T-helper 1 cell treated with Interleukin-12 subunit alpha and Interleukin-12 subunit beta and Interleukin-4 antibody, amounts not matched to agents 30 μg/mL and 1 μg/mL, for 36 hours (primary cell): ENCODE results near the gene D2HGDH.
"Not testable (repeated sequence)": the region's sequence is repeated elsewhere in the genome, so short reads cannot be mapped to it uniquely, and the experiment has no call there.

Experiments
- H3K27ac Mint-ChIP-seq: one replicate; pipeline ENCODE4 v1.8.0; 2021; ENCODE audit warnings: mild to moderate bottlenecking, mixed read lengths
- H3K27me3 Mint-ChIP-seq: one replicate; pipeline ENCODE4 v1.8.0; 2021; ENCODE audit warnings: low read depth, mixed read lengths
- H3K36me3 Mint-ChIP-seq: one replicate; pipeline ENCODE4 v1.8.0; 2021; ENCODE audit warnings: low read depth, mixed read lengths
- H3K4me1 Mint-ChIP-seq: one replicate; pipeline ENCODE4 v1.8.0; 2021; ENCODE audit warnings: low read depth, mixed read lengths
- H3K4me3 Mint-ChIP-seq: one replicate; pipeline ENCODE4 v1.8.0; 2021; ENCODE audit warnings: mild to moderate bottlenecking, moderate library complexity, mixed read lengths
- H3K9me3 Mint-ChIP-seq: one replicate; pipeline ENCODE4 v1.8.0; 2021; ENCODE audit warnings: mixed read lengths

The D2HGDH gene

DNA sequence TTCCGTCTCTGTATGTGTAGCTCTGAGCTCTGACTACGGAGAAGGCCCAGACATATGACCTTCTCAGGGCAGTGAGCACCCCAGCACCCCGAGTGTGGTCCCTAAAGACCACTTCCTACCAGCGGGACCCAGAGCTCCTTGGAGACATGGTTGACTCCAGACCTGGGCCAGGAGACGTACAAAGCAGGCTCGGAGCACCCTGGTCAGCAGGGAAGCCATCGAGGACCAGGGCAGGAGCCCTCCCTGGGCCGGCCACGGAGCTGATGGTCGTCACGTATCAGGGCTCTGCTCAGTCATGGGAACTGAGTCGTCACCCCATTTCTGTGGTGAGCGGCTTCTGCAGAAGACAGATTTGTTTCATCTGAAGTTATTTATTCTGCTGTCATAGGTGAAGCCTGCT, 61.8 kb downstream of the D2HGDH start:
- Mint-ChIP-seq H3K27me3 (no peaks in the 10 kb centered on the region), H3K36me3 (no peaks in the 10 kb centered on the region), H3K27ac (no peak overlapping the region), H3K4me1 (no peaks in the 10 kb centered on the region), H3K4me3 (no peak overlapping the region), H3K9me3 (peaks cover 3% of the 10 kb centered on the region)

DNA sequence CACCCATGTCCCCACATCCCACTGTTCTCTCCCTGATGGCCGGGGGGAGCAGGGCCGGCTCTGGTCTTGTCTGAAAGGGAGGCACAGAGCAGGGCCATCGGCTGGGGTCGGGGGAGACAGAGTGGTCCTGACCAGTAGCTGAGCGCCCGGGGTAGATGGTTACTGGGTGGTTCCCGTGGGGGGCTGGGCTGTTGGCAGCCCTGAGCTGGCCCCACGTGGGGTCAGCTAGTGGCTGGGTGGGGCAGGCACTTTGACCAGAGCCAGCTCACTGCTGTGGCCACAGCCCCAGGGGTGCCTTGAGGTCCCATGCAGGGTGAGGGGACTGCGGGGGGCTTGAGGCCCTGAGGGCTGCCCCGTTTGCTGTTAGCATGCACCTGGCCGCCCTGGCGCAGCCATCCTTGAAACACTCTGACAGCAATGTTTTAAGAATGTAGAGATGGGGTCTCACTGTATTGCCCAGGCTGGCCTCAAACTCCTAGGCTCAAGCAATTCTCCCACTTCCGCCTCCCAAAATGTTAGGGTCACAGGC, 62.2 kb downstream of the D2HGDH start:
- Mint-ChIP-seq H3K27me3 (no peaks in the 10 kb centered on the region), H3K4me3 (no peak overlapping the region), H3K27ac (no peak overlapping the region), H3K36me3 (no peaks in the 10 kb centered on the region), H3K4me1 (no peaks in the 10 kb centered on the region), H3K9me3 (peaks cover 3% of the 10 kb centered on the region)

DNA sequence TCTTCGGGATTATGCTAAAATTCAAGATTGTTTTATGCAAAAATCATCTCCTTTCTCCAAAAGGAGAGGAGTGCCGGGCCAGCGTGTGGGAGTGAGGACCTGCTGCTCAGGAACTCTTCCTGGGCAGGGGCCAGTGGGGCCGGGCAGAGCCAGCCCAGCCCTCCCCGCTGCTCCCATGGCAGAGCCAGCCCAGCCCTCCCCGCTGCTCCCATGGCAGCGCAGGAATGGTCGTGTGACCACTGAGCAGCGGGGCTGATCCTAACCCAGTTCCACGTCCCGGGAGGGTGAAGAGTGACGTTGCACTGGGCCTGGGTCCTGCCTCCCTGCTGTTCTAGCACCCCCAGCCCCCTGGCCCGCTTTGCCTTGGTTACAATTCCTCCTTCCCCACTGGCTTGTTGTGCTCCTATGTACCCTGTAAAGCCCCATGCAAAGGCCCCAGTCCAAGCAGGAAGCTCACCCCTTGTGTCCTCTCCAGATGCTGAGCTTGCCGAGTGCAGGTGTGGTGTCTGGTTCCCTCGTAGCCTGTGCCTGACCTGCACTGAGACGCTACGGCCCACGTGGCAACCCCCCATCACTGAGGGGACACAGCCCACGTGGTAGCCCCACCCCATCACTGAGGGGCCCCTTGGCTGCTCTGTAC, 63.1 kb downstream of the D2HGDH start:
- peaks cover 3% of the 10 kb centered on the region for H3K9me3 Mint-ChIP-seq

DNA sequence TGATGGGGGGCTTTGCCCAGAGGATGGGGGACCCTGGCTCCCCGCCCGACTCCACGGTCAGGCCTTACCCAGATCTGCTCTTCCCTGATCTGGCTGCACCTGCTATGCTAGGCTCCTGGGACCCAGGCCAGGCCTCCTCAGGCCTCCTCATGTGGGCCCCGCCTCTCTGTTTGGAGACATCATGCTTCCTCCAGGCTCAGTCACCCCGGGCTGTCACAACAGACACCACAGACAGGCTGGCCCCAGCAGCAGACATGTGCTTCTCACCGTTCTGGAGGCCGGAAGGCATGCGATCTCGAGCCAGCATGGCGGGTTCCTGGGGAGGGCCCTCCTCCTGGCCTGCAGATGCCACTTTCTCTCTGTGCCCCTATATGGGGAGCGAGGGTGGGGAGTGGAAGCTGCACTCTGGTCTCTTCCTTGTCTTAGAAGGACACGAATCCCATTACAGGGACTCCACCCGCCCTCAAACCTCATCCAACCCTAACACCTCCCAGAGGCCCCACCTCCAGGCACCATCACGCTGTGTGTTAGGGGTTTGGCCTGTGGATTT, 63.7 kb downstream of the D2HGDH start:
- H3K27ac Mint-ChIP-seq, result no peak overlapping the region
- H3K36me3 Mint-ChIP-seq, result no peaks in the 10 kb centered on the region
- H3K4me3 Mint-ChIP-seq, result no peak overlapping the region
- H3K9me3 Mint-ChIP-seq, result peaks cover 3% of the 10 kb centered on the region
- H3K4me1 Mint-ChIP-seq, result no peaks in the 10 kb centered on the region
- no peaks in the 10 kb centered on the region for H3K27me3 Mint-ChIP-seq

More for the DNA sequence above, 63.1 kb downstream of the D2HGDH start:
- H3K4me3 Mint-ChIP-seq, result no peak overlapping the region
- H3K4me1 Mint-ChIP-seq, result no peaks in the 10 kb centered on the region
- no peak overlapping the region for H3K27ac Mint-ChIP-seq
- no peaks in the 10 kb centered on the region for H3K27me3 Mint-ChIP-seq
- H3K36me3 Mint-ChIP-seq, result no peaks in the 10 kb centered on the region

DNA sequence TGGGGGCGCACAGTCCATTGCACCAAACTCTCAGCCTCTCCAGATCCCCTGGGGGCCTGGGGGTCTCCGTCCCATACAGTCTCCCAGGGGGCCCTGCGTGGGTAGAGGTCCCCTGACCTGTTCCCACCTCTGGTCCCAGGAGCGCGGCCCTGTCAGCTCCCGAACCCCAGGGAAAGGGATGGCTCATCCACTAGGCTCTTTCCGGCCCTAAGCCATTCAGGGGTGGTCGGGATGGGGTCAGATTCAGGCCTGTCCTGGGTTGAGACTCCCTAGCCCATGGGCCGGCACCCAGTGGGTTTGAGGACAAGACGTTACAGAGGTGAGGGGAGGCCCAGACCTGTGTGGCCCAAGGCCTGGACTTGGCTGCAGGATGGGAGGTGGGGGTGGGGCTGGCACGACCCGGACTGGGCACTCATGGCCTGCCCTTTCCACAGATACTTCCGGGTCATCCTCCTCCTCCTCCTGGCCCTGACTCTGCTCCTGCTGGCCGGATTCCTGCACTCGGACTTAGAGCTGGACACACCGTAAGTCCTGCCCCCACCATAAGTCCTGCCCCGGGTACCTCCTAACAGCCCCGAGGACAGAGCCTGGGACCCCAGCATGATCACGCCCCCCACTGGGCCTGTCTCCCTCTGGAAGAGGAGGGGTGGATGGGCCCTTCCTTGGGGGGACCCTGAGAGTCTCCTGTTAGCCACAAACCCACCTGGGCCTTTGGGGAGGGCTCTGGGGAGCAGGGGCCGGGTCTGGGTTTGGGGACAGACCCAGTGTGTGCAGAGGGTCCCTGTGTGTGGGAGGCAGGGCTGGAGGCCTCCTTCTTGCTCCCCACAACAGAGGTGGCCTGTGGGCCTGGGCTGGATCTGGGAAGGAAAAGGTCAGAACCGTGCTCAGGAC, 64.4 kb downstream of the D2HGDH start:
- Mint-ChIP-seq H3K9me3 (no peaks in the 10 kb centered on the region), H3K27me3 (no peaks in the 10 kb centered on the region), H3K36me3 (no peaks in the 10 kb centered on the region), H3K4me1 (peaks cover 3% of the 10 kb centered on the region), H3K4me3 (no peak overlapping the region), H3K27ac (no peak overlapping the region)

DNA sequence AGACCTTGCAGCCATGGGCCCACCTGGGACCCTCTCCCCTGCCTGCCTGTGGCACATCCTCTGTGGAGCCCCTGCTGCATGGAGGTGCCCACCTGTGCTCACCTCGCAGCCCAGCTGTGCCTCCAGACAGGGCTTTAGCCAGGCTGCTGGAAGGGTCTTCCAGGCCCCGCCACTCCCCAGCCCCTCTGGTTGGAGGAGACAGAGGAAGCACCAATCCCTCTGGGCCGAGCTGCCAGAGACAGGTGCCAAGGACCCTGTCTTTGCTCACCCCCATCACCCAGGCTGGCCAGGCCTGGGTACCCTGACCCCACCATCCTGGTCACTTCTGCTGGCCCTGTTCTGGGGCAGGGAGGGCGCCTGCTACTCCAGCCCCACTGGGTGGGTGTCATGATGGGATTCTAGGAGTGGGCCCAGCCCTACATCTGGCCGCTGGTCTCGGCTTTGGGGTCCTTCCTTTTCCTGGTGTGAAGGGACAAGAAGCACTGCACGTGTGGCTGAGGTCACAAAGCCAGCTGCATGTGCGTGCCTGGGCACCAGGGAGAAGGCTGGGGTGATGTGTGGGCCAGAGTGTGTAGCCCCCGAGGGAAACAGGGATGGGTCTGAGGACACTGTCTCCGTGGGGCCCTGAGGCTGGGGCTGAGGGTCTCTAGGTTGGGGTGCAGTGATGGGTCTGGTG, 65.2 kb downstream of the D2HGDH start:
- Mint-ChIP-seq H3K27me3 (no peaks in the 10 kb centered on the region), H3K4me3 (no peak overlapping the region), H3K9me3 (no peaks in the 10 kb centered on the region), H3K4me1 (peaks cover 4% of the 10 kb centered on the region), H3K36me3 (no peaks in the 10 kb centered on the region), H3K27ac (no peak overlapping the region)

DNA sequence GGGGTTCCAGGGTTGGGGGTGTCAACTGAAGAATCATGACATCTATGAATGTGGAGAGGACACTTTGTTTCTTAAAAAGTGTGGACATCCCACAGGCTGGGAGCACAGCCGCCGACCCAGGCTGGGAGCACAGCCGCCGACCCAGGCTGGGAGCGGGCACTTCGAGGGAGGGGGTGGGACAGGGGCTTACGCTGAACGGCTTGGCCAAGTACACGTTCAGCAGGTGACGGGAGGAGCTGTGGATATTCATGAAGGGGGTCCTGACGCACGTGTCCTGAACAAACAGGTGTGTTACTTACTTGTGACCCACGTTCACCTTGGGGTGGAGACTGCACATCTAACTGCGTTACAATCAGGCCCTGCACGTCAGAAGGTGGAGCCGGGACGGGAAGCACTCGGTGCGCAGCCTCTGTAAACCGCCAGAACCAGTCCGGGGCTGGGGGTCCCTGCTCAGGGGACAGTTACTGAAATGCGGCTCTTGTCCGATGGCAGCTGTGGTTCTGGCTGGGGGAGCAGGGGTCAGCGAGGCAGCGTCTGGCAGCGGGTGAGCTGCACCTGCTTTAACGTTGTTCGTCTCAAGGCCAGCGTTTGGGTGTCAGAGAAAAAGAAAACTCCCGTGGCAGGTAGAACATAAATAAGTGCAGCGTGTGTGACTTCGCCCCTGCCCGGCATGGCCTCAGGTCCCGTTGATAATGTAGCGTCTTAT, 65.9 kb downstream of the D2HGDH start:
- H3K36me3 Mint-ChIP-seq, H3K9me3 Mint-ChIP-seq, H3K4me3 Mint-ChIP-seq, H3K4me1 Mint-ChIP-seq, H3K27ac Mint-ChIP-seq, H3K27me3 Mint-ChIP-seq: not testable (repeated sequence)

DNA sequence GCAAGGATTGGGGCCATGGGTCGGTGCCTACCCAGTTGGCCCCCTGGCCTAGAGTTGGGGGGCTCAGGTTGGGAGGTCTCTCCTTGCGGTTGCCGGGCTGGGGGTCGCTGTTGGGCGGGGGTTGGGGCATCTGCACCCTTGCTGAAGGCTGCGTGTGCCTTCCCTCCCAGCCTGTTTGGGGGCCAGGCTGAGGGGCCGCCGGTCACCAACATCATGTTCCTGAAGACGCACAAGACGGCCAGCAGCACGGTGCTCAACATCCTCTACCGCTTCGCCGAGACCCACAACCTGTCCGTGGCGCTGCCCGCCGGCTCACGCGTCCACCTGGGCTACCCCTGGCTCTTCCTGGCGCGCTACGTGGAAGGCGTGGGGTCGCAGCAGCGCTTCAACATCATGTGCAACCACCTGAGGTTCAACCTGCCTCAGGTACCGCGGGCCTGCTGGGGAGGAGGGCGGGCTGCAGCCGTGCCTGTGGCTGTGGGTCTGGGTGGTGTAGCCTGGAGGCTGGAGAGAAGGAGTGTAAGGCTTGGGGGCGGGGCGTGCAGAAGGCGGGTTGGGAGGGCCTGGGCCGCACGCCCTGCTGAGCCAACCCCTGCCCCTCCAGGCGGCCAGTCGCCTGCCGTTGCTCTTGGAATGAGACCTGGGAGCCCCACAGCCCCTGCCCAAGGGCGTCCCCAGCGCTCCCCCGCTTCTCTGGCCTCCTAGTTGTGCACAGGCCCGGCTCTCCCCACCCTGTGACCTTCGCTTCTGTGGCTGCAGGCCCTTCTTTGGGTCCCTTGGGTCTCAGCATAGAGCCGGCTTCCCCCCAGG, 67.4 kb downstream of the D2HGDH start:
- no peaks in the 10 kb centered on the region for H3K36me3 Mint-ChIP-seq
- H3K27me3 Mint-ChIP-seq, result no peaks in the 10 kb centered on the region
- H3K4me3 Mint-ChIP-seq, result no peak overlapping the region
- H3K4me1 Mint-ChIP-seq, result peaks cover 7% of the 10 kb centered on the region
- H3K27ac Mint-ChIP-seq, result no peak overlapping the region
- H3K9me3 Mint-ChIP-seq, result no peaks in the 10 kb centered on the region

DNA sequence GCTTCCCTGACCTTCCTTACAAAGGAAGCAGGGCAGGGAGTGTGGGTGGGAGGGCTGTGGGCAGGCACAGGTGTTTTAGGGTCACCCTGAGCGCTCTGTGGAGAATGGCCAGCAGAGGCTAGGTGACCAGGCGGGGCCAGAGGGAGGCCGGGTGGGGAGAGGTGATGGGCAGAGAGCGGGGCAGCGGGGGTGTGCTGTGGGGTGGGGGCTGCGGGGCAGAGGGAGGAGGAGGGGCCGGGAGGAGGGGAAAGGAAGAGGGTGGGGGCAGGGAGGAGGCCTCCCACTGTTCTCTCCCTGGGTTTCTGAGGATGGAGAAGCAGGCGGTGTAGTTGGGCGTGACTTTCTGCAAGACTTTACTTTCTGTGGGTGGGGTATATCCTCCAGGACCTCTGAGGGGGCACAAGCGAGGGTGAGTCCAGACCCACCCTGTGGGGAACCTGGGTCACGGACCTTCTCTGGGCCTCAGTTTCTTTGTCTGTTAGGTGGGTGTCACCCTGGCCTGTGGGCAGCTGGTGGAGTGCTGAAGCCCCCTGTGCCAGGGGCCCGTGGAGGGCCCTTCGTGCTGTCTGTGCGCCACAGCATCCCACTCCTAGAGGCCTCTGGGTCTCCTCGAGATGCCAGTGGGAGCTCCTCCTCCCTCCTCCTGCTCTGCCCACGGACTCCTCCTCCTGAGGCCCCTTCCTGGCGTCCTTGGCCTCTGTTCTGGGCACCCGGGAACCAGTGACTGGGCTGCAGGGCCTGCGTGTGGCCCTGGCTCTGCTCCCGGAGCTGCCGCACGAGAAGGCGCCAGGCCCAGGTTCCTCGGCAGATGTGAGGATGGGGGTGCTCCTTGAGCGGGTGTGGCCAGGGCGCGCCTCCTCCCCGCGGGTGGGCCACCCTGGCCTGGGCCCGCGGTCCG, 68.2 kb downstream of the D2HGDH start:
- Mint-ChIP-seq H3K36me3 (no peaks in the 10 kb centered on the region), H3K9me3 (no peaks in the 10 kb centered on the region), H3K27ac (no peak overlapping the region), H3K4me1 (peaks cover 7% of the 10 kb centered on the region), H3K27me3 (no peaks in the 10 kb centered on the region), H3K4me3 (no peak overlapping the region)

DNA sequence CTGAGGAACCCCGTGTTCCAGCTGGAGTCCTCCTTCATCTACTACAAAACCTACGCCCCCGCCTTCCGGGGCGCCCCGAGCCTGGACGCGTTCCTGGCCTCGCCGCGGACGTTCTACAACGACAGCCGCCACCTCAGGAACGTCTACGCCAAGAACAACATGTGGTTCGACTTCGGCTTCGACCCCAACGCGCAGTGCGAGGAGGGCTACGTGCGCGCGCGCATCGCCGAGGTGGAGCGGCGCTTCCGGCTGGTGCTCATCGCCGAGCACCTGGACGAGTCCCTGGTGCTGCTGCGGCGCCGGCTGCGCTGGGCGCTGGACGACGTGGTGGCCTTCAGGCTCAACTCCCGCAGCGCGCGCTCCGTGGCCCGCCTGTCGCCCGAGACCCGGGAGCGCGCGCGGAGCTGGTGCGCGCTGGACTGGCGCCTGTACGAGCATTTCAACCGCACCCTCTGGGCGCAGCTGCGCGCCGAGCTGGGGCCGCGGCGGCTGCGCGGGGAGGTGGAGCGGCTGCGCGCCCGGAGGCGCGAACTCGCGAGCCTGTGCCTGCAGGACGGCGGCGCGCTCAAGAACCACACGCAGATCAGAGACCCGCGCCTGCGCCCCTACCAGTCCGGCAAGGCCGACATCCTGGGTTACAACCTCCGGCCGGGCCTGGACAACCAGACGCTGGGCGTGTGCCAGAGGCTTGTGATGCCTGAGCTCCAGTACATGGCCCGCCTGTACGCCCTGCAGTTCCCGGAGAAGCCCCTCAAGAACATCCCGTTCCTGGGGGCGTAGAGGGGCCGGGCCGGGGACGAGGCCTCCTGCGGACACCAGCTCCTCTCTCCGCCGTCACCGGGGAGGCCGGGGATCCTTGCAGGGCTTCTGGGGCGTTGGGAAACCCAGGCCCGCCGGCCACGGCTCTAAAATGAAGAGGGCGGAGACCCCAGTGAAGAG, 69.2 kb downstream of the D2HGDH start:
- H3K4me1 Mint-ChIP-seq, result peaks cover 7% of the 10 kb centered on the region
- no peaks in the 10 kb centered on the region for H3K9me3 Mint-ChIP-seq
- no peak overlapping the region for H3K27ac Mint-ChIP-seq
- no peaks in the 10 kb centered on the region for H3K27me3 Mint-ChIP-seq
- H3K4me3 Mint-ChIP-seq, result peak overlapping the region; percentile 66
- no peaks in the 10 kb centered on the region for H3K36me3 Mint-ChIP-seq

DNA sequence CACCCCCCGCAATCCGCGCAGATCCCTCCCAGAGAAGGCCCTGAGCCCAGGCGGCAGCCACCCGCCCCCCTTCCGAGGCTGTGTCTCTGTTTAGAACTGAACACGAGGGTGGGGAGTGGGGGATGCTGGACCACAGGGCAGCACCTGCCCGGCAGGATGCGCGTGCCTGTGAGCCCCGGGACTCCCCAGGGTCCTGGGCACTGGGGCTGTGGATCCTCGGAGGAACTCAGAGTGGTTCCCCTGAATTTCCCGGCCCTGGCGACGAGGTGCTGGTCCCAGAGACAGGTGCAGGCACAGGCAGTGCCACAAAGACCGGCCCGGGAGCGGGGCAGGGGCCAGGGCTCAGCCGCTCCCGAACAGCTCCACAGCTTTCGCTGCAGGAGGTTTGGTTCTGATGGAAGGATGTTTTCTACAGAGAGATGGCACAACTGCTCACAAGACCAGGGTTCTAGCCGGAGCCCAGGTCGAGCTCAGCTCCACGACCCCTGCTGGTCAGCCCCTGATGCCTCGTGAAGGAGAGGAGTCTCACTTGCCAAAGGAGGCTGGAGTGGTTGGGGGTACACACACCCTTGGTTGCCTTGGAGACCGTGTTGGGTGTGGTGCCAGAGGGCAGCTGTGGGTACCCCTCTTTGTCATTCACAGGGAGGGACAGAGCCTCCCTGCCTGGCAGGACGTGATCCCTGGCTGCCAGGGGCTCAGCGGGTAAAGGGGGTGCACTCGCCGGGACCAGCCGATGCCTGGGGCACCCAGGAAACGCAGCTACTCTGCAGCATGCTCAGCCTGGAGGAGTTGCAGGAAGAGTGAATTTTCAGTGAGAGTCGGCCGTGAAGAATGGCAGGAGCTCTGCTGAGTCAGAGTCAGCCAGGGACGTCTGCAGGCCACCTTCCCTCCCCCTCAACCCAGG, 70.1 kb downstream of the D2HGDH start:
- Mint-ChIP-seq H3K4me1 (peaks cover 7% of the 10 kb centered on the region), H3K27ac (no peak overlapping the region), H3K9me3 (no peaks in the 10 kb centered on the region), H3K36me3 (no peaks in the 10 kb centered on the region), H3K4me3 (peak overlapping the region; percentile 21), H3K27me3 (no peaks in the 10 kb centered on the region)
